NCI-H2029 (cell line): ENCODE data around the gene LAX1.

Experiments used
- DNase-seq: peaks from one replicate; lab custom pipeline; 2025; lab: John Stamatoyannopoulos, UW

LAX1 gene

DNA sequence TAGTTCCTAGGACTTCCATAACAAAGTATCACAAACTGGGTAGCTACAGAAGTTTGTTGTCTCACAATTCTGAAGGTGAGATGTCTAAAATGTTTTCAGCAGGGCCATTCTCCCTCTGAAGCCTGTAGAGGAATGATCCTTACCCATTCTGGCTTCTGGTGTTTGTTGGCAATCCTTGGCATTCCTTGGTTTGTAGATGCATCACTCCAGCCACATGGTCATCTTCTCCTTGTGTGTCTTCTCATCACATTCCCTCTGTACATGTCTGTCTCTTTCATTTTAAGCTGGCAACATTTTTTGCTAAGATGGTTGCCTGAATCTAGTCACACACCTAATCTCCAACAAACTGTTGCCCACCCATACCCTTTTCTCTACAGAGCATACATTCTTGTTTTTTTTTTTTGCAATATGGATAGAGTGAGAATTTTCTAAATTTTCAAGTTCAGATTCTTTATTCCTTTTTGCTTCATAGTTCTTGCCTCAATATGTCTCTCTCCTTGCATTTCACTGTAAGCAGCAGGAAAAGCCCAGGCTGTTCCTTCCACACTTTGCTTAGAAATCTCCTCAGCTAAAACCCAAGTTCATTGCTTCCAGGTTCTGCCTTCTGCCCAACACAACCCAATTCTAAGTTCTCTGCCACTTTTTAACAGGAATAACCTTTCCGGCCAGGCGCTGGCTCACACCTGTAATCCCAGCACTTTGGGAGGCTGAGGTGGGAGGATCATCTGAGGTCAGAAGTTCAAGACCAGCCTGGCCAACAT is 48.8 kb downstream of the LAX1 start:
- DNase-seq, result no peak

DNA sequence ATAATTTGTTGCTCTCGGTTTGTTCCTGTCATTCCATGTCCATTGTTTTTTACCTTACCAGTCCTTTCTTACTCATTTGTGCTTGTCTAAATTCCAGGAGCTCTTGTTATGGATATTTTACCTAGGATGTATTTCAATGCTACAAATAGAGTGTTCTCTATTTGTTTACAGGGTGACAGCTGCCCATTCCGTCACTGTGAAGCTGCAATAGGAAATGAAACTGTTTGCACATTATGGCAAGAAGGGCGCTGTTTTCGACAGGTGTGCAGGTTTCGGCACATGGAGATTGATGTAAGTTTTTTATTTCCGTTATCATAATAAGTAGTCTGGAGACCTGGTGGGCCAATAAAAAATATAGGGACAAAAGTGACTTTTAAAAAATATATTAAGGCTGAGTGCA is 53.4 kb downstream of the LAX1 start:
- no peak for DNase-seq

DNA sequence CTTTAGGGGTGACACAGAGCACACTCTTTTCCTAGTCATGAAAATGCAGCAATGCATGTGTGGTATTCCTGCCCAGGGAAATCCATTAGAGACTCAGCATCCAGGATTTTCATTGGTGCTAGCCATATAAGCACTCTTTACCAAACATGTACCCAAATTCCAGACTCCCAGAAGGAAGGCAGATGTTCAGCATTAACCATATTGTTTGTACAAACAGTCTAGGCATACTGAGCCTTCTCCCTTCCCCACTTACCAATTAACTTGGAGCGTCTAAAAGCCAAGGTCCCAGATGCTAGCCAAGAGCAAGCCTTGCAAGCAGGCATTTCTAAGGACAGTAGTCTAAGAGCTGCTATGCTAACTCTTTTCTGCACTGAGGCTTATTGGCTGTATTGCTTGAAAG is 58.3 kb downstream of the LAX1 start:
- DNase-seq, result no peak
